ENCODE results near the gene RTN4RL2.

RTN4RL2 gene

GRCh38 chr11:57427727-57428082 lies 32.6 kb upstream of the RTN4RL2 start:
- DNase-seq (ENCODE audit: extremely low spot score), result no peak
- ChIA-PET POLR2A (no interaction called here), CTCF (no interaction called here)
- TF ChIP-seq SP1 (IDR thresholded peaks at IDR 0.05) (no peak), LEF1 (IDR thresholded peaks at IDR 0.05; ENCODE audit: borderline replicate concordance) (no peak), ELF4 (IDR thresholded peaks at IDR 0.05) (no peak), FOXA1 (IDR thresholded peaks at IDR 0.05) (no peak)

GRCh38 chr11:57428643-57429042 lies 31.7 kb upstream of the RTN4RL2 start:
- CTCF ChIA-PET, result no interaction called here
- TF ChIP-seq SUZ12 (IDR thresholded peaks at IDR 0.05), result no peak
- no peak for TF ChIP-seq BHLHE40 (IDR thresholded peaks at IDR 0.05; ENCODE audit: borderline replicate concordance)
- no peak for TF ChIP-seq FOXK2 (IDR thresholded peaks at IDR 0.05)
- TF ChIP-seq PKNOX1 (IDR thresholded peaks at IDR 0.05), result no peak
- TF ChIP-seq HDGF (IDR thresholded peaks at IDR 0.05; ENCODE audit: borderline replicate concordance), result no peak
- no peak for TF ChIP-seq CTBP1 (IDR thresholded peaks at IDR 0.05; ENCODE audit: borderline replicate concordance)
- TF ChIP-seq FOXA1 (IDR thresholded peaks at IDR 0.05), result no peak
- TF ChIP-seq LEF1 (IDR thresholded peaks at IDR 0.05; ENCODE audit: borderline replicate concordance), result no peak
- DNase-seq (ENCODE audit: extremely low spot score), result no peak
- POLR2A ChIA-PET, result no interaction called here

GRCh38 chr11:57429946-57430345 lies 30.4 kb upstream of the RTN4RL2 start:
- ChIA-PET POLR2A (no interaction called here), CTCF (interaction anchor here (1.7 kb wide), 1 partner anchor 11 kb away, joined by 4 read pairs; no protein-coding TSS in a partner anchor)
- DNase-seq (ENCODE audit: extremely low spot score), result no peak
- TF ChIP-seq SP1 (IDR thresholded peaks at IDR 0.05), result no peak
- no peak for TF ChIP-seq ZNF384 (IDR thresholded peaks at IDR 0.05)
- TF ChIP-seq LEF1 (IDR thresholded peaks at IDR 0.05; ENCODE audit: borderline replicate concordance), result no peak
- TF ChIP-seq NFRKB (IDR thresholded peaks at IDR 0.05), result no peak
- TF ChIP-seq L3MBTL2 (conservative IDR thresholded peaks at IDR 0.05), result no peak
- TF ChIP-seq FOXM1 (IDR thresholded peaks at IDR 0.05; ENCODE audit: borderline replicate concordance), result no peak
- TF ChIP-seq FOXA1 (IDR thresholded peaks at IDR 0.05), result no peak
- no peak for TF ChIP-seq ARNT (IDR thresholded peaks at IDR 0.05)
- no peak for TF ChIP-seq HDGF (IDR thresholded peaks at IDR 0.05; ENCODE audit: borderline replicate concordance)

DNA sequence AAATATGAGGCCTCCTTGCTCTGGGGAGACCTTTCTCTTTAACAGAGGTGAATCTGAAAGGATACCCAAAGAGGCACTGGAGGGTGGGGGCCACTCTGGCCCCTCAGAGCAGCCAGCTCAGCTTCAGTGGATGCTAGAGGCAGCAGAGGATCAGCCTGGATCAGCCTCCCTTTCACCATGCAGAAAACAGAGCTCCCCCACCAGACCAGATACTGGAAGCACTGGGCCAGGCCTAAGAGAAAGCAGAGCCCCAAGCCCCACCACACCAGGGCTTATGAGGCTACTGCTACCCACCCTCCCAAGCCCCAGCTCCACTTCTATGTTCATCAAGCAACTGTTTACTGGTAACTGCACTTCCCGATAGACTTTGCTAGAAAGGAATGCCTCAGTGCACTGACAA lies 29.4 kb upstream of the RTN4RL2 start:
- ChIA-PET POLR2A (no interaction called here), CTCF (interaction anchor here (0.9 to 1.7 kb wide), 2 partner anchors 10 to 28 kb away, joined by 4 read pairs; no protein-coding TSS in a partner anchor)
- TF ChIP-seq NFRKB (IDR thresholded peaks at IDR 0.05) (no peak), FOXA1 (IDR thresholded peaks at IDR 0.05) (no peak), LEF1 (IDR thresholded peaks at IDR 0.05; ENCODE audit: borderline replicate concordance) (no peak), ARNT (IDR thresholded peaks at IDR 0.05) (no peak), ZNF384 (IDR thresholded peaks at IDR 0.05) (no peak), CTBP1 (IDR thresholded peaks at IDR 0.05; ENCODE audit: borderline replicate concordance) (no peak), SP1 (IDR thresholded peaks at IDR 0.05) (no peak)
- DNase-seq (ENCODE audit: extremely low spot score), result no peak

DNA sequence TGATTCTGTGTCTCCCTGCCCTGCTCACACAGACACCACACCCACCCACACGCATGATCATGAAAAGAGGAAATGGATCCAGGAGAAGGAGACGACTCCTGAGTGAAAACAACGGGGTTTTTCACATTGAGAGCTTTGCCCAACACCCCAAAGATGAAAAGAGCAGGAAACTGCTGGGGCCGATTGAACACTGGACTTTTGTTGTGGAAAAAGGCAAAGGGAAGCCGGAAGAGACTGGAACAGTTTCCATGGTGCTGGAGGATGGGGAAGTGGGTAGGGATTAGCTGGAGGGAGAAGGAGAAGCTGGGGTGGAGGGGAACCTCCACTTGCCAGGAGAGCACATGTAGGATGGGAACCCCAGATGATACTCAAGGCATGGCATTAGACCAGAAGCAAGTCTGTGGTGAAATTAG lies 28.2 kb upstream of the RTN4RL2 start:
- DNase-seq (ENCODE audit: extremely low spot score), result no peak
- CTCF ChIA-PET, result no interaction called here
- POLR2A ChIA-PET, result no interaction called here

DNA sequence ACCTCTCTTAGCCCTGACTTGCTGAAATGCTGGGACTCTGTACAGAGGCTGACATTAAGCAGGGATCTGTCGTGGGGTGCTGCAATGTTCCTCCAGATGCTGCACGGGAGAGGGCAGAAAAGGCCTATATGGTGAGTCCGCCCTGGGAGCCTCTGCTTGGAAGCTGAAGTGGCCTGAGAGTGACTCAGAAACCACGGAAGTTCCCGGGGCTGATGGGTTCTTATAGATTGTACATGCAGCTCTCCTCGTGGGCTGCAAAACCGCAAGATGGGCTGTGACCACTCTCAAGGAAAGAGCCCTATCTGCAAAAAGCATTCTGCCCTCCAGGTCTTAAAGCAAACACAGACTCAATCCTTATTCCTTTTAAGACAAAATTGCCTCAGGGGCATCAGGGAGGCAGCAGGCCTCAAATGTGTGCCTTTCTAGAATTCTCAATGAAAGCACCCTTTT lies 27.6 kb upstream of the RTN4RL2 start:
- TF ChIP-seq ELF4 (IDR thresholded peaks at IDR 0.05) (no peak), FOXM1 (IDR thresholded peaks at IDR 0.05; ENCODE audit: borderline replicate concordance) (no peak), TARDBP (IDR thresholded peaks at IDR 0.05) (no peak), FOXK2 (IDR thresholded peaks at IDR 0.05) (no peak), ZNF384 (IDR thresholded peaks at IDR 0.05) (no peak), CTBP1 (IDR thresholded peaks at IDR 0.05; ENCODE audit: borderline replicate concordance) (no peak), FOXA1 (IDR thresholded peaks at IDR 0.05) (no peak), PKNOX1 (IDR thresholded peaks at IDR 0.05) (no peak), SP1 (IDR thresholded peaks at IDR 0.05) (no peak), NFRKB (IDR thresholded peaks at IDR 0.05) (no peak), L3MBTL2 (conservative IDR thresholded peaks at IDR 0.05) (no peak)
- POLR2A ChIA-PET, result no interaction called here
- CTCF ChIA-PET, result no interaction called here
- no peak for DNase-seq (ENCODE audit: extremely low spot score)

More for the DNA sequence above, 28.2 kb upstream of the RTN4RL2 start:
- TF ChIP-seq LEF1 (IDR thresholded peaks at IDR 0.05; ENCODE audit: borderline replicate concordance), result no peak
- TF ChIP-seq ZNF384 (IDR thresholded peaks at IDR 0.05), result no peak
- no peak for TF ChIP-seq L3MBTL2 (conservative IDR thresholded peaks at IDR 0.05)
- no peak for TF ChIP-seq TARDBP (IDR thresholded peaks at IDR 0.05)
- no peak for TF ChIP-seq HDGF (IDR thresholded peaks at IDR 0.05; ENCODE audit: borderline replicate concordance)
- no peak for TF ChIP-seq FOXM1 (IDR thresholded peaks at IDR 0.05; ENCODE audit: borderline replicate concordance)
- TF ChIP-seq BHLHE40 (IDR thresholded peaks at IDR 0.05; ENCODE audit: borderline replicate concordance), result no peak
- TF ChIP-seq ELF4 (IDR thresholded peaks at IDR 0.05), result no peak
- TF ChIP-seq FOXA1 (IDR thresholded peaks at IDR 0.05), result no peak
- no peak for TF ChIP-seq ARNT (IDR thresholded peaks at IDR 0.05)
- no peak for TF ChIP-seq SUZ12 (IDR thresholded peaks at IDR 0.05)
- TF ChIP-seq SP1 (IDR thresholded peaks at IDR 0.05), result no peak
- TF ChIP-seq NFRKB (IDR thresholded peaks at IDR 0.05), result no peak
- TF ChIP-seq CTBP1 (IDR thresholded peaks at IDR 0.05; ENCODE audit: borderline replicate concordance), result no peak

- CTCF ChIA-PET, result interaction anchor here (0.7 kb wide), 1 partner anchor 104 kb away, joined by 3 read pairs; no protein-coding TSS in a partner anchor
- POLR2A ChIA-PET, result no interaction called here
- DNase-seq (ENCODE audit: extremely low spot score), result no peak
- TF ChIP-seq SP1 (IDR thresholded peaks at IDR 0.05), result no peak
- TF ChIP-seq TARDBP (IDR thresholded peaks at IDR 0.05), result no peak
- no peak for TF ChIP-seq ARNT (IDR thresholded peaks at IDR 0.05)
- no peak for TF ChIP-seq ELF4 (IDR thresholded peaks at IDR 0.05)
- no peak for TF ChIP-seq FOXA1 (IDR thresholded peaks at IDR 0.05)
- TF ChIP-seq ZNF384 (IDR thresholded peaks at IDR 0.05), result no peak
- no peak for TF ChIP-seq LEF1 (IDR thresholded peaks at IDR 0.05; ENCODE audit: borderline replicate concordance)
- no peak for TF ChIP-seq FOXM1 (IDR thresholded peaks at IDR 0.05; ENCODE audit: borderline replicate concordance)
- no peak for TF ChIP-seq FOXK2 (IDR thresholded peaks at IDR 0.05)
- TF ChIP-seq CTBP1 (IDR thresholded peaks at IDR 0.05; ENCODE audit: borderline replicate concordance), result no peak
- TF ChIP-seq BHLHE40 (IDR thresholded peaks at IDR 0.05; ENCODE audit: borderline replicate concordance), result no peak
- no peak for TF ChIP-seq PKNOX1 (IDR thresholded peaks at IDR 0.05)
- TF ChIP-seq L3MBTL2 (conservative IDR thresholded peaks at IDR 0.05), result no peak
- no peak for TF ChIP-seq HDGF (IDR thresholded peaks at IDR 0.05; ENCODE audit: borderline replicate concordance)
- no peak for TF ChIP-seq NFRKB (IDR thresholded peaks at IDR 0.05)
- TF ChIP-seq SUZ12 (IDR thresholded peaks at IDR 0.05), result no peak
These were observed 25.4 kb upstream of the RTN4RL2 start for GRCh38 chr11:57434640-57435546.

All from HEK293T (cell line).